SK-N-MC (cell line): ENCODE results near the gene ANKFY1.

ENCODE experiments used
- EZH2 ChIP-seq: fragments of 200-600 bp; sonication (generic); IDR thresholded peaks from one replicate; pipeline ENCODE4 v1.6.1; 2017; ENCODE audit warnings: antibody characterized with exemption
- FOXP2 ChIP-seq: optimal IDR thresholded peaks from 2 replicates; pipeline ENCODE3; 2011; ENCODE audit warnings: mild to moderate bottlenecking, moderate library complexity; ENCODE audit not compliant: insufficient read depth; ENCODE audit errors: extremely low read length, control extremely low read depth
- POLR2AphosphoS5 ChIP-seq: IDR thresholded peaks from 2 replicates; pipeline ENCODE4 v1.6.1; 2012; ENCODE audit warnings: mild to moderate bottlenecking, low read depth, low read length, borderline replicate concordance

DNA sequence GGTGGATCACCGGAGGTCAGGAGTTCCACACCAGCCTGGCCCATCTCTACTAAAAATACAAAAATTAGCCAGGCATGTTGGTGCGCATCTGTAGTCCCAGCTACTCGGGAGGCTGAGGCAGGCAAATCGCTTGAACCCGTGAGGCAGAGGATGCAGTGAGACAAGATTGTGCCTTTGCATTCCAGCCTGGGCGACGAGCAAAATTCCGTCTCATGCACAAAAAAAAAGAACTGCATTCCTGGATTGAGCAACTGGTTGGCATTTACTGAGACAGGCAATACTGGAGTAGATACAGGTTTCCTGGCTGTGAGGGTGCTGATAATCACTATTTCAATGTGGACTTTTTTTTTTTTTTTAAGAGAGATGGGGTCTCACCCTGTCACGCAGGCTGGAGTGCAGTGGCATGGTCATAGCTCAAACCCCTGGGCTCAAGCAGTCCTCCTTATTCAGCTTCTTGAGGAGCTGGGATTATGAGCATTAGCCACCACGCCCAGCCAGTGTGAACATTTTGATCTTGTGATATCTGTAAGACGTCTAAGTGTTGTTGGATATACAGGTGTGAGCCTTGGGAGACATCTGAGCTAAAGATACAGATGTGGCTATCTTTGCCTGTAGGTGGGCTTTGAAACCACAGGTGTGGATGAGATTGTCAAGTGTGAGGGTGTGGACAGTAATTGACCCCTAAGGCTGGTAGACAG is 115.0 kb downstream of the ANKFY1 start:
- no peak for TF ChIP-seq POLR2AphosphoS5
- no peak for TF ChIP-seq EZH2
- no peak for TF ChIP-seq FOXP2
